LNCaP clone FGC (cell line): ENCODE measurements around the gene KCNQ1.

Experiments
- DNase-seq: peaks from one replicate; pipeline ENCODE4 v3.0.0-alpha.2; 2011; ENCODE audit warnings: low read depth
- H3K4me3 ChIP-seq: 2 replicates; pipeline ENCODE4 v1.5.1; 2011; ENCODE audit warnings: mild to moderate bottlenecking, low read depth, low read length, control low read depth
- CTCF ChIP-seq: IDR thresholded peaks from 2 replicates; pipeline ENCODE4 v1.5.1; 2012; ENCODE audit warnings: mild to moderate bottlenecking; ENCODE audit not compliant: control insufficient read depth, insufficient read depth; ENCODE audit errors: extremely low read depth

The KCNQ1 gene

DNA sequence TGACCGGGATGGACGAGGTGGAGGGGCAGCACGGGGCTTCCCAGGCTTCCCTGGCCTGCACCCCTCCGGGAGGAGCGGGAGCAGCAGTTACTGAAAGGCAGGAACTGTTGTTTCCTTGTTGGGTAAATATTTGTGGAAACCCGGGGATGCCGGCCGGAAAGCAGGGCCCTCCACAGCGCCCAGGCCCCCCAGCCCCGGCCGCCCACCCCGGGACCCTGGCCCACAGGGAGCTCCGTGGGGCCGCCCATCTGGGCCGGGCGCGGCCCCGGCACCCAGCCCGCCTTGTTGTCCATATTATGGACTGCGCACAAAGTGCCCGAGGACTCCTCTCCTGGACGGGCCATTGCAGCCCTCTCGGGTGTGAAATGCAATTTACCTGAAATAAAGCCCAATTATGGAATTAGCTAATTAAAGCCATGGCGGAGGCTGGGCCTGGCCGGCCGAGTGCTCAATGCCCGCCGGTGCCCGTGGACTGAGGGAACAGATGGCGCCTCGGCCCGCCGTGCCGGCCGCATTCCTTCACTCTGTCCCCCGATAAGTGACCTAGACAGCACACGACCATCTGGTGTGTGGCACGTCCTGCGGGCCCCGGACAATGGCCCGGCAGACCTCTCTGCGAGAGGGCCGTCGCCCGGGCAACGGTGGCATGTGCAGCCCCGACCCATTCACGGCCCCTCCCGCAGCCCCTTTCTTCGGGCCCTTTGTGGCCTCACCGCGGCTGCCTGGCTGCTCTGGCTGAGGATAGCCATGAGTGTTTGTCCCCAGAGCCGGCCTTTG lies 405.4 kb downstream of the KCNQ1 start:
- no peak for DNase-seq
- no peak overlapping the region for H3K4me3 ChIP-seq
- no peak for TF ChIP-seq CTCF

DNA sequence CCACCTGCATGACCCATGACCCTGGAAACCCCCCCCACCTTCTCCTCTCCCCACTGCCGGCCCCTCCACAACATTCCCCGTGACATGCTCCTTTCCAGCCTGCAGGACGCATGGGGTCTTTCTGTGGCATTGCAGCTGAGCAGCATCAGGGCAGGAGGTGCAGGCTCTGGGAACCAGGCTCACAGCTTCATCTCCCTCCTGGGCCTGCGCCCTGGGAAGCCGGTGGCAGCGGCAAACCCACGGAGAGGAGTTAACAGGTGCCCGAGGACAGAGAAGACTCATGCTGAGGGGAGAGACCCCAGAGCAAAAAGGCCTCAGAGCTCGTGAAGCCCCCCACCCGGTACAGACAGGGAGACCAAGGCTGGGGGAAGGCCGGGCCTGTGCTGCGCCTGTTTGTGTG lies 408.6 kb downstream of the KCNQ1 start:
- no peak for TF ChIP-seq CTCF
- no peak overlapping the region for H3K4me3 ChIP-seq
- DNase-seq, result no peak

DNA sequence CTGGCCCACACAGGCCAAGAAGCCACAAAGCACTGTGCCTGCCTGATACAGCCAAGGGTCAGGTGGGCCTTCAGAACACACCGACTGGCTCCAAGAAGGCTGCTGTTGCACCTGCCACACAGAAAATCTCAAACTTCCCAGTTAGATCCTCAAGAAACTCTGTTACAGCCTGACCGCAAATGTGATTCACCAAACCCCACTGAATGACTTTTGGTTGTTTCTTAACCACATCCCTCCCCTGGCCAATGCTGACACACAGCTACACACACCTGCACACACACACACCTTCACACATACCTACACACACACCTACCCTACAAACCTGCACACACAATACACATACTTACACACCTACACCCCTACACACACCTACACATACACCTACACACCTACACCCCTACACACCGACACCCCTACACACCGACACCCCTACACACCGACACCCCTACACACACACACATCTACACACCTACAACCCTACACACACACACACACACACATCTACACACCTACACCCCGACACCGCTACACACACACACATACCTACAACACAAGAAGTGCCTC lies 409.3 kb downstream of the KCNQ1 start:
- no peak overlapping the region for H3K4me3 ChIP-seq
- DNase-seq, result no peak
- no peak for TF ChIP-seq CTCF

DNA sequence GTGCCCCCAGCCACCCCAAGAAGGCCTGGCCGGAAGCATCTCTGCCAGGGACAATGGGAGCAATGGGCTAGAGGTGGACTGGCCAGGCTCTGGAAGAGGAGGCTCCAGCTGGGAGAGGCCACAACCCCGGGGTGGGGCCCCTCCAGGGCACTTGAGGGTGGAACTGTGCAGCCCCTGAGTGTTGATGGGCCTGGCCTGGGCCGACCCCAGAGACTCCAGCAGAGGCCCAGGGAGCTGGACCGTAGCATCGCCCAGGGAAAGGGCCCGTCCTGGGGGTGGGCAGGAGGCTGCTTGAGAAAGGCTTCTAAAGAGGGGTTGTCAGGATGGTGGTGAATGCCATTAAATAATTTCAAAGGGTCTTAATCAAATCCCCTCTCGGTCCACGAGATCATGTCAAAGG lies 410.4 kb downstream of the KCNQ1 start:
- TF ChIP-seq CTCF, result no peak
- no peak overlapping the region for H3K4me3 ChIP-seq
- DNase-seq, result no peak

DNA sequence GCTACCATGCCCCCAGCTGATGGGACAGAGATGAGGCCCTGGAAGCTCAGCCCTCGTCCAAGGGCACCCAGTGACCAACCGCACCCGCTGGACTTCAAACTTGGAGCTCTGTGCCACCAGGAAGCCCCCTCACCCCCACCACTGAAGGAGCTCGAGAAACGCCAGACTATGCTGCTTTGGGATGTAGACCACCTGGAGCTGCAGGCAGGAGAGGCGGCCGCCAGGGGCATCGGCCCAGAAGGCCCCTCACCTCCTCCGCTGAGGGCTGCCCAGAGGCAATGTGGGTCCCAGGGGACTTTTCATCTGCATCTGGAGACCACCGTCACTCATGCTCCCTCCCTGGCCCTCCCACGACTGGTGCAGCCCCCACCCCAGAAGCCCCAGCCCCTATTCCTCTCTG lies 412.5 kb downstream of the KCNQ1 start:
- no peak for DNase-seq
- TF ChIP-seq CTCF, result no peak
- H3K4me3 ChIP-seq, result no peak overlapping the region

GRCh38 chr11:2857918-2858317 lies 413.1 kb downstream of the KCNQ1 start:
- TF ChIP-seq CTCF, result no peak
- no peak overlapping the region for H3K4me3 ChIP-seq
- DNase-seq, result no peak
